AG10803 (cell line): ENCODE measurements around the gene TOM1L2.
A peak's percentile ranks its signal among the peaks of the same experiment; 100 is the strongest.

Source experiments
- DNase-seq: peaks from one replicate; pipeline ENCODE4 v3.0.0; 2010; ENCODE audit warnings: low read depth
- H3K4me3 ChIP-seq: 2 replicates; pipeline ENCODE4 v1.5.1; 2011; ENCODE audit warnings: mild to moderate bottlenecking, low read length, control low read depth
- TF ChIP-seq, protein P1 (sequence below): conservative IDR thresholded peaks from 2 replicates; pipeline ENCODE4 v1.5.1; 2011; ENCODE audit warnings: mild to moderate bottlenecking, low read length, control low read depth, inconsistent platforms

The TOM1L2 gene

DNA sequence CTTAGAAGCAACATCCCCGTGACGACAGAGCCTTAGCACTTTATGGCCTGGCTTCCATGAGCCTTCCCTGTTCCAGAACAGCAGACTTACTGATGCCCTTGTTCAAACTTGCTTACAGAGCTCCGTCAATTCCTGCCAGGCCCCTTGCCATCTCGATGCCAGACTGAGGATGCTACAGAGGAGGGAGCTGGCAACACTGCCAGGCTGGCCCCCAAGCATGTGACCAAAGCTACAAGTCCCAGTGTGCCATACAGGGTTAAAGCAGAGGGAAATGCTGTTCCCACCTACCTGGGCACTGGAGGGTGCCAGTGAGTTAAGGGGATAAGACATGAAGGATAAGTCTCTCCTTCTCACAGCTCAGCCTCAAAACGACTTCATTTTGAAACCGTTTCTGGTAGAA lies 102.0 kb downstream of the TOM1L2 start:
- TF ChIP-seq, protein P1, sequence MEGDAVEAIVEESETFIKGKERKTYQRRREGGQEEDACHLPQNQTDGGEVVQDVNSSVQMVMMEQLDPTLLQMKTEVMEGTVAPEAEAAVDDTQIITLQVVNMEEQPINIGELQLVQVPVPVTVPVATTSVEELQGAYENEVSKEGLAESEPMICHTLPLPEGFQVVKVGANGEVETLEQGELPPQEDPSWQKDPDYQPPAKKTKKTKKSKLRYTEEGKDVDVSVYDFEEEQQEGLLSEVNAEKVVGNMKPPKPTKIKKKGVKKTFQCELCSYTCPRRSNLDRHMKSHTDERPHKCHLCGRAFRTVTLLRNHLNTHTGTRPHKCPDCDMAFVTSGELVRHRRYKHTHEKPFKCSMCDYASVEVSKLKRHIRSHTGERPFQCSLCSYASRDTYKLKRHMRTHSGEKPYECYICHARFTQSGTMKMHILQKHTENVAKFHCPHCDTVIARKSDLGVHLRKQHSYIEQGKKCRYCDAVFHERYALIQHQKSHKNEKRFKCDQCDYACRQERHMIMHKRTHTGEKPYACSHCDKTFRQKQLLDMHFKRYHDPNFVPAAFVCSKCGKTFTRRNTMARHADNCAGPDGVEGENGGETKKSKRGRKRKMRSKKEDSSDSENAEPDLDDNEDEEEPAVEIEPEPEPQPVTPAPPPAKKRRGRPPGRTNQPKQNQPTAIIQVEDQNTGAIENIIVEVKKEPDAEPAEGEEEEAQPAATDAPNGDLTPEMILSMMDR = no peak
- no peak overlapping the region for H3K4me3 ChIP-seq
- DNase-seq = no peak

DNA sequence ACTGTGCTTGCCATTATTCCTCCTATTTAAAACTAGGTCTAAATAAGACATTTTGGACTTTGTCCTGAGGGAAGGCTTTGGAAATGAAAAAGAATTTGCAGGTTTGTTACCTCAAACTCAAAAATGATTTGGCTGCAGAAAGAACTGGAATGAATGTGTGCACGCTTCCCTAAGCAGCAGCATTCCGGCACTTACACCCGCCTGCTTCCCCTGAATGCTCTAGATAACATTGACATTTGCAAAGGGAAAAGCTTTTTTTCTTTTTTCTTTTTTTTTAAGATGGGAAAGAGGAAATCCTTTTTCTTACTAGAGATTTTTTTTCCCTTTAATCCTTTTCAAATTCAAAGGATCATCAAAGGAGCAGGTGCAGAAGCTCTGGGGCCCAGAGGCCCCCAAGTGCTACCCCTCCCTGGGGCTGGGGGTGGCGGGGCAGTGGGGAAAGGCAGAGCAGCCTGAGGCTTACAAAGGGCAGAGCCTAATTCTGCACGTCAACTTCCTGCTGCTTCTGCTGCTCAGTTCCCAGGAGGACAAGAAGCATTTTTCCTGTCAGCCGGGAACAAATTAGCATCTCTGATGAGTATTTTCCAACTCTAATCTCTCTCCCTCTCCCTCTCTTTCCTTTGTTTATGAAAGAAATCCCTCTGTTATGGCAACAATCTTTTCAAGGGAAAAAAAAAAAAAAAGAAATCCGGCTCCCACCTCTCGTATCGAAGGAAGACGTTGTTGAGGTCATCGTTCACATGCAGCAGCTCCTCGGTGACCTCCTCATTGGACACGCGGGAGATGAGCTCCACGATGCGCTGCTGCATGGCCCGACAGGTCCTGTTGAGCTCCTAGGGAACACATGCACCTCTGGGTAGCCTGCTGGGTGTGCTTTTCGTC lies 103.3 kb downstream of the TOM1L2 start:
- peak; percentile 23 for DNase-seq
- H3K4me3 ChIP-seq = no peak overlapping the region
- TF ChIP-seq, protein P1 = no peak

DNA sequence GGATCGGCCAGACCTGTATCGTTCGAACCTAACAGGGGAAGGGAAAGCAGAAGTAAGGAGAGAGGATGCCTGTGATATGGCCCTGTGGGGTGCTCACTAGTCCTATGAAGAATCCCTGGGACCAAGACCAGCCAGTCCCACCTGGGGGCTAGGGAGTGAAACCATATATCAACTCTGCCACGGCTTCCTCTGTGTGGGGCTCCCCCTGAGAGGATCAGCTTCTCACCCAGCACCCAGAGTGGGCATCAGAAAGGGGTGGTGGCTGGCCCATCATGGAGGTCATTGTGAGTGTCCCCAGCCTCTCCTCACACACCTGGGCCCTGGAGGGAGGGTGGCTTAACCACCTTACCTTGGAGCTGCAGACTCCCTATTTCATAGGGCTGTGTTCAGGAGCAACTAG lies 105.3 kb downstream of the TOM1L2 start:
- DNase-seq = no peak
- H3K4me3 ChIP-seq = no peak overlapping the region
- TF ChIP-seq, protein P1 = no peak

DNA sequence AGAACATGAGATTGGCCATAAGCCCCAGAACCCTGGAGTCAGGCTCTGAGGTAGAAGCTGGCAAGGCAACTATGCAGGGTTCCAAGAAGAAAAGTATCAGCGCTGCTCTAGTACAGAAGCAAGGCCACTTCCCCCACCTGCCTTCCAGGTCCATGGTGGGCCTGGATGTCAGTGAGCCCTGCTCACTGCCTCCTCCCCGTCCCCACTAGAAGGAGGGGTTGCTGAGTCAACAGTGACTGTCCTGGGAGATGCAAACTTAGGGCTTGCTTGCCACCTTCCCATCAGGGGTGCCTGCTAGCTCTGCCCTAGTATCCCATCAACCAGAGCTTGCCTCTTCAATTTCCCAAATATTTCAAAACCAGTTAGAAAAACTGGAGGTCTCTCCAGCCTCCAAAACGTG lies 105.8 kb downstream of the TOM1L2 start:
- no peak for DNase-seq
- H3K4me3 ChIP-seq = no peak overlapping the region
- TF ChIP-seq, protein P1 = no peak

DNA sequence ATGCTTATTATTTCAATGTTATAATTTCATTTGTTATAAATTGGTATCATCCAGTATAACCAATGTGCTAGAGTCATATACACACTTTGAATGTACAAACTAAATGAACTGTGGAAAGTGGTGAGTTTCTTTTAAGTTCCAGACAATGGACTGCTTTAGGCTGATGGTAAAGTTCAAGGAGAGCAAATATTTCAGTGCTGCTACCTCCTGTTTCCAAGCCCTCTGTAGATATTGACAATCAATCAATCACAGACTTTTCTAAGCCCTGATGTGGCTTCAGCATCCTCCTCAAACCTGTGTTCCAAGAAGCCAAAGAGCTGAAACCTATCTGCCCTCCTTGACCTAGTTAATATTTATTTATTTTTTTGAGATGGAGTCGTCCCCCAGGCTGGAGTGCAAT lies 107.2 kb downstream of the TOM1L2 start:
- H3K4me3 ChIP-seq = no peak overlapping the region
- no peak for DNase-seq
- TF ChIP-seq, protein P1 = no peak

DNA sequence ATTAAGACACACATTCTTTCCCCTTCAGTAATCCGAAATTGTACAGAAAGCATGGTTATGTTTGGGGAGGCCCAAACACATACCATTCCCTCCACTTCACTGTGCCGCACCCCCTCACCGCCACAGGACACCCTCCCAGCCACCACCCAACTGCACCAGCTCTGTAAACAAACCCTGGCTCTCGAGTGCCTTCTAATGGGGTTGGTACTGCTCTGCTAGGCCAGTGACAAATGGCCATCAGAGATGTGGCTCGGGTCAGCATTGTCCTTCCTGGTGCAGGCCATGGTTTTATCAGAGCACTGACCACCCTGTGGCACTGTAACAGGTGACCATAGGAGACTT lies 111.5 kb downstream of the TOM1L2 start:
- TF ChIP-seq, protein P1 = no peak
- DNase-seq = no peak
- H3K4me3 ChIP-seq = no peak overlapping the region
